ENCODE measurements around the gene ZNF496.

GRCh38 chr1:247336390-247336789 is 4.7 kb upstream of the ZNF496 start:
- TF ChIP-seq, protein P1, sequence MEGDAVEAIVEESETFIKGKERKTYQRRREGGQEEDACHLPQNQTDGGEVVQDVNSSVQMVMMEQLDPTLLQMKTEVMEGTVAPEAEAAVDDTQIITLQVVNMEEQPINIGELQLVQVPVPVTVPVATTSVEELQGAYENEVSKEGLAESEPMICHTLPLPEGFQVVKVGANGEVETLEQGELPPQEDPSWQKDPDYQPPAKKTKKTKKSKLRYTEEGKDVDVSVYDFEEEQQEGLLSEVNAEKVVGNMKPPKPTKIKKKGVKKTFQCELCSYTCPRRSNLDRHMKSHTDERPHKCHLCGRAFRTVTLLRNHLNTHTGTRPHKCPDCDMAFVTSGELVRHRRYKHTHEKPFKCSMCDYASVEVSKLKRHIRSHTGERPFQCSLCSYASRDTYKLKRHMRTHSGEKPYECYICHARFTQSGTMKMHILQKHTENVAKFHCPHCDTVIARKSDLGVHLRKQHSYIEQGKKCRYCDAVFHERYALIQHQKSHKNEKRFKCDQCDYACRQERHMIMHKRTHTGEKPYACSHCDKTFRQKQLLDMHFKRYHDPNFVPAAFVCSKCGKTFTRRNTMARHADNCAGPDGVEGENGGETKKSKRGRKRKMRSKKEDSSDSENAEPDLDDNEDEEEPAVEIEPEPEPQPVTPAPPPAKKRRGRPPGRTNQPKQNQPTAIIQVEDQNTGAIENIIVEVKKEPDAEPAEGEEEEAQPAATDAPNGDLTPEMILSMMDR (IDR thresholded peaks at IDR 0.05), result no peak
- TF ChIP-seq EP300 (IDR thresholded peaks at IDR 0.05), result no peak
